Bronchial epithelial cell (primary cell): ENCODE results near the gene RAB27B. TPM values are rescaled to one million over a fixed set of nuclear protein-coding genes. Genes with fewer than 3 reads are reported as not detected.

ENCODE experiments used
- DNase-seq: peaks from one replicate; pipeline ENCODE4 v3.0.0-alpha.2; 2010; ENCODE audit warnings: low read depth
- FAIRE-seq: peaks from 2 replicates; lab custom pipeline; 2011; peaks lifted over from hg19 to GRCh38; lab: Jason Lieb, UNC
- H3K27me3 ChIP-seq: 2 replicates; pipeline ENCODE4 v1.5.1; 2011; ENCODE audit warnings: low read length; ENCODE audit not compliant: control insufficient read depth, insufficient read depth
- H3K36me3 ChIP-seq: 2 replicates; pipeline ENCODE4 v1.5.1; 2011; ENCODE audit warnings: low read length; ENCODE audit not compliant: control insufficient read depth, insufficient read depth
- H3K4me3 ChIP-seq: 2 replicates; pipeline ENCODE4 v1.5.1; 2011; ENCODE audit warnings: mild to moderate bottlenecking, low read depth, low read length, control low read depth
- CTCF ChIP-seq: IDR thresholded peaks from 2 replicates; pipeline ENCODE4 v1.5.1; 2011; ENCODE audit warnings: mild to moderate bottlenecking, moderate library complexity, low read length, control low read depth, inconsistent platforms; ENCODE audit not compliant: insufficient read depth, severe bottlenecking
- total RNA-seq: library from RNA; depleted of rRNA; stranded (reverse); fragments of >200 nt; gene quantifications from 2 replicates; pipeline ENCODE4 v1.2.1, GENCODE V29; 2014

The RAB27B gene
- total RNA-seq, 1 donor from 2014 or later: 72.7 TPM

GRCh38 chr18:54798186-54798585, 30.1 kb upstream of the RAB27B start:
- Histone ChIP-seq H3K36me3 (no peaks in the 10 kb centered on the region), H3K27me3 (no peaks in the 10 kb centered on the region), H3K4me3 (no peak overlapping the region)
- DNase-seq: no peak
- no peak for FAIRE-seq
- no peak for TF ChIP-seq CTCF

- TF ChIP-seq CTCF: no peak
- H3K27me3 ChIP-seq: no peaks in the 10 kb centered on the region
Observed at GRCh38 chr18:54801374-54801773, 26.9 kb upstream of the RAB27B start.

GRCh38 chr18:54802178-54802577, 26.1 kb upstream of the RAB27B start:
- FAIRE-seq (no peak), DNase-seq (no peak)
- no peaks in the 10 kb centered on the region for H3K36me3 ChIP-seq
- H3K4me3 ChIP-seq: no peak overlapping the region
- no peaks in the 10 kb centered on the region for H3K27me3 ChIP-seq
- no peak for TF ChIP-seq CTCF

More at GRCh38 chr18:54801374-54801773, 26.9 kb upstream of the RAB27B start:
- Histone ChIP-seq H3K4me3 (no peak overlapping the region), H3K36me3 (no peaks in the 10 kb centered on the region)
- FAIRE-seq (peak; percentile 28), DNase-seq (no peak)

GRCh38 chr18:54802686-54803395, 25.4 kb upstream of the RAB27B start:
- no peak for TF ChIP-seq CTCF
- Histone ChIP-seq H3K4me3 (no peak overlapping the region), H3K36me3 (no peaks in the 10 kb centered on the region), H3K27me3 (no peaks in the 10 kb centered on the region)
- FAIRE-seq (no peak), DNase-seq (peak; percentile 63)

- TF ChIP-seq CTCF: no peak
- DNase-seq (peak; percentile 76), FAIRE-seq (no peak)
- H3K4me3 ChIP-seq: no peak overlapping the region
- H3K36me3 ChIP-seq: no peaks in the 10 kb centered on the region
- no peaks in the 10 kb centered on the region for H3K27me3 ChIP-seq
Observed at GRCh38 chr18:54805571-54806334, 22.5 kb upstream of the RAB27B start.
